Amniotic stem cell (primary cell): ENCODE results near the gene CTU1.

Source experiments
- DNase-seq: peaks from one replicate; lab custom pipeline; 2025; lab: John Stamatoyannopoulos, UW

CTU1 gene

DNA sequence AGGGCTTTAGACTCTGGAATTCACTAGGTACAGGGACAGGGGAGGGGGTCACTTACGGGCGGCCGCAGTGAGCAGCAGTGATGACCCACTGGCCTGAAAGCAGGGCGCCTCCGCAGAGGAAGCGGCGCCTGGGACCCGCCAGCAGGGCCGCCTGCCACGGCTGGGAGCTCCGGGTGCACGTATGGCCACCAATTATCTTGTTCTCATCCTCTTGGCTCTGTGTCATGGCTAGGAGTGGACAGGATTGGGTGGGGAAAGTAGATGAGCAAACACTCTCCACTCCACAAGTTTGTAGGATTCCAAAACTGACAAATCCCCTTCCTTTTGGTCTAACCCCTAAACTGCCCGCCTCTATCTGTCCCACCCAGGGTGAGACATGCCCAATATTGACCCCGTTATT is 26.7 kb downstream of the CTU1 start:
- no peak for DNase-seq

DNA sequence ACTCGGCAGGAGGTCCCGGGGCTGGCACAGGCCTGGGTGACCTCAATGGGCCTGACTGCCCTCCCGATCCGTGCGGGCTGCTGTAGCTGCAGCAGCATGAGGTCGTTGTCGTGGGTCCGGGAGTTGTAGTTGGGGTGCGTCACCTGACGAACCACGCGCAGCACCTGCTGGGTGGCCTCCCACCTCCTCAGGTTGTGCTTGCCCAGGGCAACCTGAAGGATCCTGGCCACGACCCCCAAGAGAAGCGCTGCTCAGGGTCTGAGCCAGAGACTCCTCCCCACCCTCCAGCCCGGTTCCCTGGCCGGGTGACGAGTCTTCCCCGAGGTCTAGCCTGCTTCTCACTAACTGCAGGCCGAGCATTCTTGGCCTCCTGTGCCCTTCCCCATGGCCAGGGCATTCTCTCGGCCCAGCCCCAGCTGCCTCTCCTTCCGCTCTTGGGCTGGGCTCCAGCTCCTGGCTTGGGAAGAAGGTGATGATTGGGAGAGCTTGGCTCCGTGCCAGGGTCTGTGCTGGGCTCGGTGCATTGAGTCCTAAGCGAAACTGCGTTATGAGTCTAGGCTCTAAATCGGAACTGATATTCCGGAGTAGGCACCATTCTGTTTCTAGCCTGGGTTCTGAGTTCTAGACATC is 28.6 kb downstream of the CTU1 start:
- DNase-seq, result no peak

DNA sequence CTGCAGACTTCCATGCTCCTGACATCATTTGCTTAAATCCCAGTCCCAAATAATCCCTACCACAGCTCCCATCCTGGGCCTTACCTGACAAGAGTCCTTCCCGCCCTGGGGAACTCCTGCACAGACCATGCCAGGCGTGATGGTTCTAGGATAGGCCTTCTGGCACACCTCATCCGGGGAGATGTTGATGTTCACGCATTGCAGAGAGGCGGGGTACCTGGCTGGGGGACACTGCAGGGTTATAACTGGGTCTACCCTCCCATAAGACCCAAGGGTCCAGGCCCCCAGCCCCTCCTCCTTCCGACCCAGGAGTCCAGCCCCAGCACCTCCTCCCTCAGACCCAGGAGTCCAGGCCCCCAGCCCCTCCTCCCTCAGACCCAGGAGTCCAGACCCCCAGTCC is 29.5 kb downstream of the CTU1 start:
- no peak for DNase-seq

DNA sequence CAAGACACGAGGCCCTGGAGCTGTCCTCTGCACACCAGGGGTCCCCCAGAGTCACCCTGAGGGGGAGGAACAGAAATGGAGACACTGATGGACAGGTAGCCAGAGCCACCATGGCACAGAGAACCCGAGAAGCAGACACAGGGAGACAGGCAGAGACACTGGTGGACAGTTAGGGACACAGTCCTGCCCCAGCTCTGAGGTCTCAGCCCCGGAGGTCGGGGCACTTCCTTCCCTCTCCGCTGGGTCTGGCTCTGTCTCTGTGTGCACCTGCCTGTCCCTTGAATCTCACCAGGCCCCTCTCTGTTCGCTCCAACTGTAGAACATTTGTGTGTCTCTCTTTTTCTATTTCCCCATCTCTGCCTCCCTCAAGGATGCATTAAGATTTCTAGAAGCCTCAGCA is 30.1 kb downstream of the CTU1 start:
- no peak for DNase-seq

DNA sequence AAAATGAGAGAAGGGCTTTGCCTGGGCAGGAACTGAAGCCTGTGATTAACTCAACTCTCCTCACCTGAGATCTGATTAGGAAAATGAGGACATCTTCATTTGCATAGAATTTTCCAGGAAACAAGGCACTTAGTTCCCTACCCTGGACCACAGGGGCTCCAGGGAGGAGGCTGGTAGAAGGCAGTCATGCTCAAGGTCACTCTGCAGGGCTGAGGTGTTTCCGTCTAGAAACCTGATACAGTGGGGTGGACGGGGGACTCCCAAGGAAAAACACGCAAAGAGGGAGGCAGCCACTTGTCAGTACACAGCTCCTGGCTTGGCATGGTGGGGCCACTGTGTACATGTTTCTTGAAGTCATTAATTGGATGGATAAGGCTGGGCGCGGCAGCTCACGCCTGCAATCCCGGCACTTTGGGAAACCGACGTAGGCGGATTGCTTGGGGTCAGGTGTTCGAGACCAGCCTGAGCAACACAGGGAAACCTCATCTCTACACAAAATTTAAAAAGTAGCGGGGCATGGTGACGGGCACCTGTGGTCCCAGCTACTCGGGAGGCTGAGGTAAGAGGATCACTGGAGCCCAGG is 31.5 kb downstream of the CTU1 start:
- no peak for DNase-seq

DNA sequence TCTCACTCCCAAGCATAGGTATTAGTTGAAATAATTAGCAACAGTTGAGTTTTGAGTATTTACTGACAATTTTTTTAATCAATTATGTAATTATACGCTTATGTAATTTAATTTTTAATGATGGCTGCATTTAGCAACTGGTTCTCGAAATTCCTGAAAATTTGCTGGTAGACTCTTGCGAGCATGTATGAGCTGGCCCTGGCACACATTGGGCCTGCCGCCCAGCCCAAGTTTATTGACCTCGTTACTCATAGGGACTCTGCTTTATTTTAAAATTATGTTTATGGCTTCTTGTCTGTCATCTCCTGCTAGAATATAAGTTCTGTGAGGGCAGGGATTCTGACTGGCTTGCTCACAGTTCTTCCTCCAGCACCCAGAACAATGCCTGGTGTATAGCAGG is 32.2 kb downstream of the CTU1 start:
- DNase-seq, result no peak

DNA sequence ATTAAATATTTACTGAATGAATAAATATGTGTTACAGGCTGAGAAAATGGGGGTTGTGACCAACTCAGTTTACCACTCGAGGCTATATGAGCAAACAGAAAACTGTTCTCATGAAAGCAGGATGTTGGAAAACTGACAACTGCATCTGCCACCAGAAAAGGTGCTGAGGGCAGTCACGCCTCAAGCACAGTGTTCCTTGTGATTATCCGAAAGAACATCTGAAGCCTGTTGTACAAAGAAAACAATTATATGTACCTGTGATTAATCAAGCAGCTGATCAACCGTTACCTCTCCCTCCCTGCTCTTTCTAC is 37.2 kb downstream of the CTU1 start:
- DNase-seq, result no peak

DNA sequence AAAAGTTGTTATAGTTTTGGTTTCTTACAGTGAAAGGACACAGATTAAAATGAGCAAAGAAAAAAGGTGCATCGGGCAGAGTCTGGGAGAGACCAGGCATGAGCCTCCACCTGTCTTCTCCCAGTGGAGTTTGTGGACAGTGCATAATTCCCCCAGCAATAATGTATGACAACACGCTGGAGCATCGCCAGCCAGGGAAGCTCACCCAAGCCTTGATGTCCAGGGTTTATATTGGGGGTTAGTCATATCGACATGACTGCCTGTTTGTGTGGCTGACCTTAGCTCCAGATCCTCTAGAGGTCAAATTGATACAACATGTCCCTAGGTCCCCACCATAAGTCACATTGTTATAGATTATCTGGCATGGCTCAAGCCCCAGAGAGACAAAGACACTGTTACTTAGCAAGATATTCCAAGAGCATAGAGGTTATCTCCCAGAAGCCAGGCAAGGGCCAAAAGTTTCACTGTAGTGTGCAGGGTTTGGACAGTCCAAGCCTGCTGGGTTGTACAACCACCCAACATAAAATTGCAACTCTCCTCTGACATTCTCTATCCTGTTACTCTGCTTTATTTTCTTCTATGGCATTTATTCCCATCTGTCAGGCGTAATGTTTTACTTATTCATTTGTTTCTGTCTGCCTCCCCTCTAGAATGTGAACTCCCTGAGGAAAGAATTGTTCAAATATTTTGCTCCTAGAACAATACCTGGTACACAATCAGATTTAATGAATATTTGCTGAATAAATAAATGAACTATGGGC is 37.7 kb downstream of the CTU1 start:
- no peak for DNase-seq

DNA sequence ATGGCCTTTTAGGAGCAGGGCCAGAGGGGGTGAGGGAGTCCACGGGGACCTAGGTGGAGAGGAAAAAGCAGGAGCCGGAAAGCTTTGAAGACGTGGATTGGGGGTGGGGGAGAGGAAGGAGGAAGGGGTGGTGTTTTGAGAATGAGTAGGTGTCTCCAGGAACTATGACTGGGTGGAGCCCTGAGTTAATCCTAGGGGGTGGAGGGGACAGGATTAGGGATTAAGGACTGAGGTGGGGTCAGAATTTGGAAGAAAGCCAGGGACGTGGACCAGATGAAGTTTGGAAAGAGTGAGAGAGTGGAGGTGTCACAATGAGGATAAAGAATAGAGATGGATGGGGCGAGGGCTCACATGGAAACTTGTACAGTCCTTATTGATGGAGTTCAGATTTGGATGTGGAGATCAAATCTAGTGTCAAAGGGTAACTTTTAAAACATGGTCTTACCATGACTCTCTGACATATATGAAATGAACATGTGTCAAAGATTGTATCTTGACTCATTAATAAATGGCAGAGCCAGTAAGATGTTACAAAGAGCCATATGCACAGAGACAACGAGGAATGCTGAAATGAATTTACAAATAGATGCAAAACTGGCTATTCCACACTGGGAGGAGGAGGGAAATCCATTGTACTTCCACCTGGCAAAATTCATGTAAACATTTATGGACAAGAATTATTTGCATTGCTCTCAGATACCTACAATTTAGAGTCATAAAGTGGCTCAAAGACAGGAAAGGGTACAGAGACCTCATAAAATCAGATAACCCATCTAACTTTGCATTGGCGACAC is 41.6 kb downstream of the CTU1 start:
- DNase-seq, result no peak

DNA sequence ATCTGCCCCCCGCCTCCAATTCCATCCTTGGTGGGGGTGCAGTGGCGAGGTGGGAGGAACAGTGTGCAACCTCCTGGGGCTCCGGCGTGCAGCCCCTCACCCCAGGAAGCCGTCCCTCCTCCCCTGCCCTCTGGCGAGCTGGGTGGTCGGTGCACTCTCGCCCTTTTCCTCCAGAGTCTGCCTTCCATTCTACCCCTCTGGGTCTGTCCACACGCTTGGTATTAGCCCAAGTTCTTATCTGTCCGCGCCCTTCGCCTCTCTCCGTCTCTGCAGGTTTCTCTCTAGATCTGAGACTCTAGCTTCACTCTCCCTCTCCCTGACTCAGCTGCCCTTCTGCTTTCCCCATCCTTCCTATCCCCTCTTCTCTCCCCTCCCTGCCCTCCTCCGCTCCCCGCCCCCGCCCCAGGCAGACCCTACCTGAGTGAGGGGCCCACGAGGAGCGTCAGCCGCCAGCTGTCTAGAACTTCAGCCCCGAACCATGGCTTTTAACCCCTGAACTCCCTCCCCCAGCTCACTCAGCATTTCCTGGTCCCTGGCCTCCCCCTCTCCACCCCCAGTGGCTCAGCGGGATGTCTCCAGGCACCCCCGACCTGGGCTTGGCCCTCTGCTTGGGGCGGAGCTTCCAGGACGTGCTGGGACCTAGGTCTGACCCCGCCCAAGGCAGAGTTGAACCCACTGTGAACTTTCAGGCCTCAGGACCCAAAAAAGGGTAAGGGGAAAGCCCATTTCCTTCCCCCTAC is 42.8 kb downstream of the CTU1 start:
- no peak for DNase-seq

DNA sequence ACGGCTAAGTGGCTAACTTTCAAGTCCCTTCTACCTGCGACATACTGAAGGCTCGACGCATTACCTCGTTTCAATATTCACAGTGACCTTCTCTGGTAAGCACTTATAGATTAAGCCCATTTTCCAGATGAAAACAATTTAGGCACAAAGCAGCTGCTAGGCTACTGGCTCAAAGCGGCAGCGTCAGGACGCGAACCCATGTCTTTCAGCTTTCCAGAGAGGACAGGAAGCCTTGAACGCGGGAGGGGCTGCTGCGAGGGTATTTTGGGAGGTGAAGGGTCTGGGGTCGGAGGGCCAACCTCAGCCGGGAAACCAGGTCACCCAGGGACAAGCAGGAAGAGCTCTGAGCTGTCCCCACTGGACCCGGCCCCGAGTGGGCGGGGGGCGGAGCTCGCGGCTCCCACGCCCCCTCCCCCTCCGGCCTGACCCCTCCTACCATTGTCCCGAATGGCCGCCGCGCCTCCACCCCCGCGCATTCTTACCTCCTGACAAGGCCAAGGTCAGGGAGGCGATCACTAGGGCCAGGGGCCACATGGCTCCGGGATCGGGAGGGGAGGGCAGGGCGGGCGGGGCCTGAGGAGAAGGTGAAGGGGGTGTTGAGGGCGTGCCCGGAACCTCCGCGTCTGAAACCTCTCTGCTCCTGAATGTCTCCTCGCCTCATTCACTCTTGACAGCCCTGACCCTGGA is 43.5 kb downstream of the CTU1 start, which contains the start of gene KLK13:
TSS of gene KLK13 (minus strand) at position 559 of the 687 bp plus-strand sequence. CDS start at position 534, 25 bp downstream.
- DNase-seq, result no peak

DNA sequence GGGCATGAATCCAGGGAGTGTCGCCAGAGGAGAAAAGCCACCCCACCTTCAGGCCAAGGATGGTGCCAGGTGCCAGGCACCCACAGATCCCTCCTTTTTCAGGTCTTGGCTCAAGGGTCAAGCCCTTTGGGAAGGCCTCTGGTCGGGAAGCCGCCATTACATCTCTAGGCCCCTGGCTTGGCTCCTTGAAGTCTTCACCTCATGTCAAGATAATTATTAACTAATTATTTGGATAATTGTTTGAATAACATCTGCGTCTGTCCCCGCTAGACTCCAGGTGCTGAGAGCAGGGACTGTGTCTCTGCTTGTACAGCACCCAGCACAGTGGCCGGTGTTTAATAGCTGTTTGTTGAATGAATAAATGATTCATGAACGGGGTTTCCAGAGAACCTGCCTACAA is 44.5 kb downstream of the CTU1 start:
- no peak for DNase-seq

DNA sequence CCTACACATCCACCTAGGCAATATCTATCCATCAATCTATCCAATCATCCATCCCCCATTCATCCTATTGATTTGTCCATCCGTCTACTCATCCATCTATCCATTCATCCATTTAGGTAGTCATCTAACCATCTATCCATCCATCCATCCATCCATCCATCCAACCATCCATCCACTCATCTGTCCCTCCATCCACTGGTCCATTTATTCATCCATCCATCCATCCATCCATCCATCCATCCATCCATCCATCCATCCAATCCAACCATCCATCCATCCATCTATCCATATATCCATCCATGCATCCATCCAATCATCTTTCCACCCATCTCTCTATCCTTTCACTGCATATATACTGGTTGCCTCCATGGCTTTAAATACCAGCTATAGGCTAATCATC is 47.2 kb downstream of the CTU1 start:
- no peak for DNase-seq

DNA sequence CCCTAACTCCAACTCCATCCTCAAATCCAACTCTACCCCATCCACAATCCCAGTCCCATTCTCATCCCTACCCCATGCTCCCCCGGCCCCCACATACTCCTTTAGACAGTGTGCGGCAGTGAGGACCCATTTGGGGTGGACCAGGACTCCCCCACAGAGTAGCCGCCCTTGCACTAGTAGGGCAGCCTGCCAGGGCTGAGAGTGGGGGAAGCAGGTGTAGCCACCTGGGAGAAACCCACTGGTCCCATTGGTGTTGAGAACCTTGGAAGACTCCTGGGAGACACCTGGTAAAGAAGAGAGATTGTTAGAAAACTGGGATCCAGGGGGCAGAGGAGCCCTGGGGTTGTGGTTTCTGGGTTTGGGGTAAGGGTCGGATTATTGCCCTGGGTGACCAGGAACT is 47.9 kb downstream of the CTU1 start:
- DNase-seq, result no peak

DNA sequence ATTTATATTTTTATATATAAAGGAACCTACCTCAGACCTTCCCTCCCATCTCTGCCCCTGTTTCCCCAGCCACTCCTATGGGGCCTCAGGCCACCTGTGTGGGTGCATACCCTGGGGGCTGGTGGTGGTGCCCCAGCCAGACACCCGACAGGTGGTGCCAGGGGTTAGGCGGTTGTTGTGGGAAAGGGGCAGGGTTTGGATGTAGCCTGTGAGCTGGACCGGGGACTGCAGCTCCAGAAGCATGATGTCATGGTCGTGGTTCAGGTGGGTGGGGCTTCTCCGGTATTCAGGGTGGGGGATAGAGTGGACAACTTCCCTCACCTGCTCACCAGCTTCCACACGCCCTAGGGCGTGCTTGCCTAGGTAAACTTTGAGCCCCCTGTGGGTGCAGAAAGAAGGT is 48.5 kb downstream of the CTU1 start:
- no peak for DNase-seq

DNA sequence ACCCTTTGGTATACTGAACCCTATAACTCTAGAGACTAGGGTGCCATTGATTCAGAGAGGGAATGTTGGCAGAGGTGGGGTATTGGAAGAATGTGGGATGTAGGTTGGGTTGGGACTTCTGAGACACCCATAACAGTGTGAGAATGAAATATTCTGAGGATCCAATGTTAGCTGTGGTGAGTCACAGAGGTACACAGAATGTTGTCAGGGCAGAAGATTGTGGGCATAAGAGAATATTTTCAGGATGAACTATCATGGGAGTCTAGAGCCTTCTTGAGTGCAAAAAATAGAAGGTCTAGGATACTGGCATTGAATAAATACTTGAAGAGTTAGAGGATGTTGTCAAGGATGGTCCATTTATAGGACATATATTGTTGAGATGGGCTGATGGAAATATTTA is 52.3 kb downstream of the CTU1 start:
- no peak for DNase-seq
